GM18508 (cell line): ENCODE measurements around the gene ITPKB.
"Not testable (repeated sequence)": the region's sequence is repeated elsewhere in the genome, so short reads cannot be mapped to it uniquely, and the experiment has no call there.

Source experiments
- ATAC-seq: cut with Tn5 transposase; IDR thresholded peaks from one replicate; pipeline ENCODE4 v1.9.1; 2021; ENCODE audit warnings: moderate number of reproducible peaks; ENCODE audit not compliant: insufficient read depth, unreplicated experiment

ITPKB gene

GRCh38 chr1:226761322-226761721 lies 22.2 kb upstream of the ITPKB start:
- no peak for ATAC-seq

- no peak for ATAC-seq
These were observed 15.9 kb upstream of the ITPKB start for GRCh38 chr1:226754793-226755533.

GRCh38 chr1:226754097-226754496 lies 15.0 kb upstream of the ITPKB start:
- ATAC-seq = no peak

- no peak for ATAC-seq
These were observed 12.6 kb upstream of the ITPKB start for GRCh38 chr1:226751703-226752102.

- no peak for ATAC-seq
These were observed 12.1 kb upstream of the ITPKB start for GRCh38 chr1:226751214-226751613.

- ATAC-seq = no peak
These were observed 10.4 kb upstream of the ITPKB start for GRCh38 chr1:226749467-226749866.

GRCh38 chr1:226748306-226748705 lies 9.2 kb upstream of the ITPKB start:
- ATAC-seq = no peak

- ATAC-seq = not testable (repeated sequence)
These were observed 8.6 kb upstream of the ITPKB start for GRCh38 chr1:226747519-226748263.

GRCh38 chr1:226743259-226743658 lies 4.2 kb upstream of the ITPKB start:
- ATAC-seq = no peak

- ATAC-seq = no peak
These were observed 1.9 kb upstream of the ITPKB start for GRCh38 chr1:226741009-226741408.

GRCh38 chr1:226739696-226740065 lies 599 bp upstream of the ITPKB start:
- no peak for ATAC-seq

- ATAC-seq = no peak
These were observed 574 bp downstream of the ITPKB start for GRCh38 chr1:226738421-226738994.

- no peak for ATAC-seq
These were observed 1.2 kb downstream of the ITPKB start for GRCh38 chr1:226737819-226738420.

GRCh38 chr1:226736908-226737818 lies 1.9 kb downstream of the ITPKB start:
- no peak for ATAC-seq

- no peak for ATAC-seq
These were observed 2.8 kb downstream of the ITPKB start for GRCh38 chr1:226736001-226736907.

- ATAC-seq = no peak
These were observed 3.5 kb downstream of the ITPKB start for GRCh38 chr1:226735576-226735975.

- ATAC-seq = no peak
These were observed 4.4 kb downstream of the ITPKB start for GRCh38 chr1:226734611-226735153.

GRCh38 chr1:226733876-226734275 lies 5.2 kb downstream of the ITPKB start:
- no peak for ATAC-seq

GRCh38 chr1:226733304-226733703 lies 5.8 kb downstream of the ITPKB start:
- no peak for ATAC-seq
